A549 (cell line): ENCODE results near the gene BAAT.

Experiments used
- EP300 ChIP-seq, 2 experiments: fragments of >200 bp; sonication (Bioruptor Twin); formaldehyde crosslinking; IDR thresholded peaks; 2 replicates in 1 of 2; 3 replicates in 1 of 2; pipeline ENCODE4 v1.6.1; 2016 to 2017
- ESRRA ChIP-seq: fragments of 150-350 bp; IDR thresholded peaks from 2 replicates; pipeline ENCODE4 v1.6.1; 2014; ENCODE audit warnings: mild to moderate bottlenecking, low read length, borderline replicate concordance
- NPAS2 ChIP-seq: fragments of 250-450 bp; sonication (Bioruptor Pico); IDR thresholded peaks from 2 replicates; pipeline ENCODE4 v1.8.0; 2022; ENCODE audit warnings: mild to moderate bottlenecking, moderate library complexity, borderline replicate concordance
- NR3C1 ChIP-seq: fragments of >200 bp; sonication (Bioruptor Twin); formaldehyde crosslinking; IDR thresholded peaks from 3 replicates; pipeline ENCODE4 v1.6.1; 2017
- POLR2A ChIP-seq: IDR thresholded peaks from 2 replicates; pipeline ENCODE4 v1.6.1; 2012; ENCODE audit warnings: mild to moderate bottlenecking, low read length
- RFX5 ChIP-seq: fragments of 450-650 bp; IDR thresholded peaks from 2 replicates; pipeline ENCODE4 v1.7.1; 2014; ENCODE audit warnings: antibody characterized with exemption, mild to moderate bottlenecking, moderate library complexity
- SREBF2 ChIP-seq: fragments of 450-650 bp; IDR thresholded peaks from 2 replicates; pipeline ENCODE4 v1.6.1; 2014; ENCODE audit warnings: mild to moderate bottlenecking, moderate library complexity
- TF ChIP-seq, protein P1 (sequence below): IDR thresholded peaks from 2 replicates; pipeline ENCODE4 v1.6.1; 2012
- TF ChIP-seq, protein P2 (sequence below): fragments of >200 bp; sonication (Bioruptor Twin); formaldehyde crosslinking; IDR thresholded peaks from 3 replicates; pipeline ENCODE4 v1.5.1; 2016
- TF ChIP-seq, protein P3 (sequence below): IDR thresholded peaks from 2 replicates; pipeline ENCODE4 v1.6.1; 2012

GRCh38 chr9:101381833-101382342 lies 2.9 kb downstream of the BAAT start:
- TF ChIP-seq, protein P1, sequence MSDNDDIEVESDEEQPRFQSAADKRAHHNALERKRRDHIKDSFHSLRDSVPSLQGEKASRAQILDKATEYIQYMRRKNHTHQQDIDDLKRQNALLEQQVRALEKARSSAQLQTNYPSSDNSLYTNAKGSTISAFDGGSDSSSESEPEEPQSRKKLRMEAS = no peak
- TF ChIP-seq, protein P2, sequence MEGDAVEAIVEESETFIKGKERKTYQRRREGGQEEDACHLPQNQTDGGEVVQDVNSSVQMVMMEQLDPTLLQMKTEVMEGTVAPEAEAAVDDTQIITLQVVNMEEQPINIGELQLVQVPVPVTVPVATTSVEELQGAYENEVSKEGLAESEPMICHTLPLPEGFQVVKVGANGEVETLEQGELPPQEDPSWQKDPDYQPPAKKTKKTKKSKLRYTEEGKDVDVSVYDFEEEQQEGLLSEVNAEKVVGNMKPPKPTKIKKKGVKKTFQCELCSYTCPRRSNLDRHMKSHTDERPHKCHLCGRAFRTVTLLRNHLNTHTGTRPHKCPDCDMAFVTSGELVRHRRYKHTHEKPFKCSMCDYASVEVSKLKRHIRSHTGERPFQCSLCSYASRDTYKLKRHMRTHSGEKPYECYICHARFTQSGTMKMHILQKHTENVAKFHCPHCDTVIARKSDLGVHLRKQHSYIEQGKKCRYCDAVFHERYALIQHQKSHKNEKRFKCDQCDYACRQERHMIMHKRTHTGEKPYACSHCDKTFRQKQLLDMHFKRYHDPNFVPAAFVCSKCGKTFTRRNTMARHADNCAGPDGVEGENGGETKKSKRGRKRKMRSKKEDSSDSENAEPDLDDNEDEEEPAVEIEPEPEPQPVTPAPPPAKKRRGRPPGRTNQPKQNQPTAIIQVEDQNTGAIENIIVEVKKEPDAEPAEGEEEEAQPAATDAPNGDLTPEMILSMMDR = no peak
- TF ChIP-seq NR3C1 (no peak), SREBF2 (no peak), POLR2A (no peak), RFX5 (no peak), ESRRA (no peak), EP300 (IDR thresholded peaks at IDR 0.05) (no peak), NPAS2 (CRISPR knock-in tag) (no peak)
- TF ChIP-seq, protein P3, sequence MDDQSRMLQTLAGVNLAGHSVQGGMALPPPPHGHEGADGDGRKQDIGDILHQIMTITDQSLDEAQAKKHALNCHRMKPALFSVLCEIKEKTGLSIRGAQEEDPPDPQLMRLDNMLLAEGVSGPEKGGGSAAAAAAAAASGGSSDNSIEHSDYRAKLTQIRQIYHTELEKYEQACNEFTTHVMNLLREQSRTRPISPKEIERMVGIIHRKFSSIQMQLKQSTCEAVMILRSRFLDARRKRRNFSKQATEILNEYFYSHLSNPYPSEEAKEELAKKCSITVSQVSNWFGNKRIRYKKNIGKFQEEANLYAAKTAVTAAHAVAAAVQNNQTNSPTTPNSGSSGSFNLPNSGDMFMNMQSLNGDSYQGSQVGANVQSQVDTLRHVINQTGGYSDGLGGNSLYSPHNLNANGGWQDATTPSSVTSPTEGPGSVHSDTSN = no peak
